Keratinocyte (primary cell): ENCODE results near the gene CELA2B. TPM values are rescaled to one million over a fixed set of nuclear protein-coding genes. Genes with fewer than 3 reads are reported as not detected.
A peak's percentile ranks its signal among the peaks of the same experiment; 100 is the strongest.
"Not testable (repeated sequence)": the region's sequence is repeated elsewhere in the genome, so short reads cannot be mapped to it uniquely, and the experiment has no call there.

ENCODE experiments used
- DNase-seq: peaks from one replicate; pipeline ENCODE4 v3.0.0-alpha.2; 2011; ENCODE audit warnings: low read depth, missing footprints, low spot score
- FAIRE-seq: peaks from 2 replicates; lab custom pipeline; 2011; peaks lifted over from hg19 to GRCh38; lab: Jason Lieb, UNC
- H2AFZ ChIP-seq: 2 replicates; pipeline ENCODE4 v1.6.0; 2012; ENCODE audit warnings: low read length, control low read depth, inconsistent platforms; ENCODE audit not compliant: control insufficient read depth
- H3K27ac ChIP-seq: 2 replicates; pipeline ENCODE4 v1.5.1; 2011; ENCODE audit warnings: low read length; ENCODE audit not compliant: control insufficient read depth, insufficient read depth
- H3K27me3 ChIP-seq: 3 replicates; pipeline ENCODE4 v1.6.0; 2011; ENCODE audit warnings: low read length; ENCODE audit not compliant: control insufficient read depth, insufficient read depth; ENCODE audit errors: extremely low read depth
- H3K36me3 ChIP-seq, 2 experiments: 2 replicates in 1 of 2; 3 replicates in 1 of 2; pipeline ENCODE4 v1.5.1; 2011; ENCODE audit warnings: low read length in 2 of 2, mild to moderate bottlenecking in 1 of 2; ENCODE audit not compliant: control insufficient read depth in 2 of 2, insufficient read depth in 2 of 2; ENCODE audit errors: extremely low read depth in 1 of 2
- H3K4me1 ChIP-seq: 3 replicates; pipeline ENCODE4 v1.5.1; 2011; ENCODE audit warnings: low read length; ENCODE audit not compliant: control insufficient read depth, insufficient read depth; ENCODE audit errors: extremely low read depth
- H3K4me2 ChIP-seq: 3 replicates; pipeline ENCODE4 v1.6.0; 2011; ENCODE audit warnings: low read depth, low read length; ENCODE audit not compliant: control insufficient read depth, insufficient read depth; ENCODE audit errors: extremely low read depth
- H3K4me3 ChIP-seq, 3 experiments: fragments of 200-600 bp in 1 of 3; sonication (generic) in 1 of 3; 2 replicates in 2 of 3; 3 replicates in 1 of 3; pipeline ENCODE4 v1.5.1; 2011 to 2016; ENCODE audit warnings: low read length in 3 of 3, mild to moderate bottlenecking in 3 of 3, control low read depth in 2 of 3, inconsistent platforms in 1 of 3, low read depth in 1 of 3, mixed read lengths in 1 of 3, mixed run types in 1 of 3, moderate library complexity in 1 of 3; ENCODE audit not compliant: control insufficient read depth in 2 of 3, insufficient read depth in 2 of 3; ENCODE audit errors: extremely low read depth in 1 of 3
- H3K79me2 ChIP-seq: 2 replicates; pipeline ENCODE4 v1.6.0; 2012; ENCODE audit warnings: low read length; ENCODE audit not compliant: control insufficient read depth, insufficient read depth
- H3K9ac ChIP-seq: 3 replicates; pipeline ENCODE4 v1.6.0; 2011; ENCODE audit warnings: low read length; ENCODE audit not compliant: control insufficient read depth, insufficient read depth; ENCODE audit errors: extremely low read depth
- H3K9me1 ChIP-seq: 3 replicates; pipeline ENCODE4 v1.6.0; 2011; ENCODE audit warnings: low read length; ENCODE audit not compliant: control insufficient read depth, insufficient read depth; ENCODE audit errors: extremely low read depth
- H3K9me3 ChIP-seq: 2 replicates; pipeline ENCODE4 v1.5.1; 2012; ENCODE audit warnings: low read depth, low read length; ENCODE audit not compliant: control insufficient read depth
- H4K20me1 ChIP-seq: 3 replicates; pipeline ENCODE4 v1.6.0; 2011; ENCODE audit warnings: low read length; ENCODE audit not compliant: control insufficient read depth, insufficient read depth; ENCODE audit errors: extremely low read depth
- EZH2 ChIP-seq: IDR thresholded peaks from one replicate; pipeline ENCODE4 v1.6.1; 2012; ENCODE audit warnings: inconsistent platforms, mild to moderate bottlenecking, low read length, moderate library complexity
- dilution Hi-C: fragments of 300-500 bp; cut with MboI; formaldehyde crosslinking; loops from one replicate; pipeline ENCODE4 v1.7.0; 2020; ENCODE audit warnings: low sequenced_read_pairs; ENCODE audit not compliant: extremely low pct_ligation_motif_present
- polyA plus RNA-seq, 5 experiments: library from polyadenylated mRNA; depleted of rRNA in 3 of 5; stranded (reverse) in 3 of 5; stranded (forward) in 1 of 5; unstranded in 1 of 5; fragments of >200 nt; gene quantifications; 1 replicate in 1 of 5; 2 replicates in 3 of 5; 3 replicates in 1 of 5; pipeline versions ENCODE4 v1.2.1 to v1.2.3, GENCODE V29; 2011 to 2012; ENCODE audit warnings: missing spikeins in 2 of 5, low read depth in 1 of 5, low replicate concordance in 1 of 5
- TF ChIP-seq, protein P1 (sequence below), 3 experiments: IDR thresholded peaks in 1 of 3; conservative IDR thresholded peaks in 1 of 3; optimal IDR thresholded peaks in 1 of 3; 2 replicates in 2 of 3; 3 replicates in 1 of 3; pipeline versions ENCODE3 to v1.5.1; 2011; ENCODE audit warnings: low read length in 3 of 3, mild to moderate bottlenecking in 3 of 3, moderate library complexity in 2 of 3, control low read depth in 1 of 3, inconsistent platforms in 1 of 3; ENCODE audit not compliant: insufficient read depth in 2 of 3; ENCODE audit errors: extremely low read depth in 1 of 3

Gene CELA2B
- polyA plus RNA-seq, 1 donor (not counting 4 experiments of a cell fraction or from before 2014, with no cell fraction given) = not detected

DNA sequence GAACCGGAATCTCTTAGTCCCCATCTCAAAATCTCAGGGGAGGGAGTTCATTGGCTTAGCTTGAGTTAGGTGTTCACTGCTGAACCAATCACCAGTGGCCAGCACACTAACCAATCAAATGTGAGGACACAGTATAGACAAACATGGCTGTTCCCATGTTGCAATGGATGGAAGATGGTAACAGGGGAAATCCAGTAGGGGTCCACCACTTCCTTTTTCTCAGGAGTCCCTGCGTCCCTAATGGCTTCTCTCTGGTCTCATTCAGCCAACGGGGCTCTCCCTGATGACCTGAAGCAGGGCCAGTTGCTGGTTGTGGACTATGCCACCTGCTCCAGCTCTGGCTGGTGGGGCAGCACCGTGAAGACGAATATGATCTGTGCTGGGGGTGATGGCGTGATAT, 9.7 kb downstream of the CELA2B start:
- H3K4me3 ChIP-seq = no peak overlapping the region
- no peak overlapping the region for H3K27ac ChIP-seq
- no peaks in the 10 kb centered on the region for H3K9me3 ChIP-seq
- H3K79me2 ChIP-seq = no peaks in the 10 kb centered on the region
- no peak for FAIRE-seq
- TF ChIP-seq EZH2 = no peak
- TF ChIP-seq, protein P1, sequence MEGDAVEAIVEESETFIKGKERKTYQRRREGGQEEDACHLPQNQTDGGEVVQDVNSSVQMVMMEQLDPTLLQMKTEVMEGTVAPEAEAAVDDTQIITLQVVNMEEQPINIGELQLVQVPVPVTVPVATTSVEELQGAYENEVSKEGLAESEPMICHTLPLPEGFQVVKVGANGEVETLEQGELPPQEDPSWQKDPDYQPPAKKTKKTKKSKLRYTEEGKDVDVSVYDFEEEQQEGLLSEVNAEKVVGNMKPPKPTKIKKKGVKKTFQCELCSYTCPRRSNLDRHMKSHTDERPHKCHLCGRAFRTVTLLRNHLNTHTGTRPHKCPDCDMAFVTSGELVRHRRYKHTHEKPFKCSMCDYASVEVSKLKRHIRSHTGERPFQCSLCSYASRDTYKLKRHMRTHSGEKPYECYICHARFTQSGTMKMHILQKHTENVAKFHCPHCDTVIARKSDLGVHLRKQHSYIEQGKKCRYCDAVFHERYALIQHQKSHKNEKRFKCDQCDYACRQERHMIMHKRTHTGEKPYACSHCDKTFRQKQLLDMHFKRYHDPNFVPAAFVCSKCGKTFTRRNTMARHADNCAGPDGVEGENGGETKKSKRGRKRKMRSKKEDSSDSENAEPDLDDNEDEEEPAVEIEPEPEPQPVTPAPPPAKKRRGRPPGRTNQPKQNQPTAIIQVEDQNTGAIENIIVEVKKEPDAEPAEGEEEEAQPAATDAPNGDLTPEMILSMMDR (optimal IDR thresholded peaks at IDR 0.05 in 1 of 3, IDR thresholded peaks at IDR 0.05 in 1 of 3, conservative IDR thresholded peaks at IDR 0.05 in 1 of 3; ENCODE audit: extremely low read depth in 1 of 3, insufficient read depth in 2 of 3, low read length in 3 of 3) = no peak
- no peaks in the 10 kb centered on the region for H4K20me1 ChIP-seq
- DNase-seq = no peak
- no peak overlapping the region for H3K9ac ChIP-seq
- H2AFZ ChIP-seq = no peak overlapping the region
- no peaks in the 10 kb centered on the region for H3K36me3 ChIP-seq
- no peaks in the 10 kb centered on the region for H3K27me3 ChIP-seq
- H3K4me2 ChIP-seq = no peak overlapping the region
- peaks cover 6% of the 10 kb centered on the region for H3K4me1 ChIP-seq
- dilution Hi-C loops = no loop called here
- no peaks in the 10 kb centered on the region for H3K9me1 ChIP-seq

DNA sequence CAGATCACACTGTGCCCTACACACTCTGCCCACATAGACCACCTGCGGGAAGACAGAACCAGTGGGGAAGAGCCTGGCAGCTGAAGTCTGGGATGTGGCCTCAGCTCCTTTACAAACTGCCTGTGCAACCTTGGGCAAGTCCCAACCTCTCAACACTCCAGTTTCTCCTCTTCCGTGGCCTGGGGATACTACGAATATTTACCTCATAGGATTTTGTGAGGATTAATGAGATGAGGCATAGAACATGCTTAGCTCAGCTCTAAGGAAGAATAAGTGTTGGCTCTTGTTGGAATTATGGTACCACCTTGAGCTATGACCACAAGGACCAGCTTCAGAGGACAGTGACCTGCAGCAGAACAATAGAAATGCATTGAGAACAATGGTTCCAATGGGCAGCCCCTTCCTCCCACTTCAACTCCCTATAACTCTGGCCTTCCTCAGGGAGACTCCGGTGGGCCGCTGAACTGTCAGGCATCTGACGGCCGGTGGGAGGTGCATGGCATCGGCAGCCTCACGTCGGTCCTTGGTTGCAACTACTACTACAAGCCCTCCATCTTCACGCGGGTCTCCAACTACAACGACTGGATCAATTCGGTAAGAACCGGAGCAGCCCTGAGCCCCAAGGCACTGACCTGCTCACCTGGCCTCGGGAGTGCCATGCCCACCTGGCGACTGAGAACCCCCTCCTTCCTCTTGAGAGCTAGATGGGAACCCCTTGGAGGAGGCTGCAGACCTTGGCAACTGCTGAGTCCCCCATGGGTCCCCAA, 11.1 kb downstream of the CELA2B start:
- not testable (repeated sequence) for H3K36me3 ChIP-seq, H3K4me1 ChIP-seq

More for the DNA sequence above, 11.1 kb downstream of the CELA2B start:
- H2AFZ ChIP-seq, H3K9me1 ChIP-seq, H3K4me3 ChIP-seq, H3K27ac ChIP-seq, H3K79me2 ChIP-seq, dilution Hi-C loops, H3K27me3 ChIP-seq, DNase-seq, H3K9ac ChIP-seq, H4K20me1 ChIP-seq, H3K9me3 ChIP-seq: not testable (repeated sequence)
- H3K4me2 ChIP-seq = peak overlapping the region; percentile 16
- peak; percentile 82 for FAIRE-seq
